SW 1271 (cell line): ENCODE data around the gene TEN1.
"Not testable (repeated sequence)": the region's sequence is repeated elsewhere in the genome, so short reads cannot be mapped to it uniquely, and the experiment has no call there.

ENCODE experiments used
- DNase-seq, 2 experiments: peaks; one replicate each; lab custom pipeline; 2025; lab: John Stamatoyannopoulos, UW

TEN1 gene, protein sequence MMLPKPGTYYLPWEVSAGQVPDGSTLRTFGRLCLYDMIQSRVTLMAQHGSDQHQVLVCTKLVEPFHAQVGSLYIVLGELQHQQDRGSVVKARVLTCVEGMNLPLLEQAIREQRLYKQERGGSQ

GRCh38 chr17:75978938-75979704 is at the start of gene TEN1, which contains the start of gene ACOX1:
Gene TEN1 (plus strand): TSS chr17:75979240. CDS start chr17:75986193, 6,953 bp downstream.
Gene ACOX1 (minus strand): TSS chr17:75979166. CDS start chr17:75979073, 93 bp downstream.
- DNase-seq: peak; percentile 94 to 95

DNA sequence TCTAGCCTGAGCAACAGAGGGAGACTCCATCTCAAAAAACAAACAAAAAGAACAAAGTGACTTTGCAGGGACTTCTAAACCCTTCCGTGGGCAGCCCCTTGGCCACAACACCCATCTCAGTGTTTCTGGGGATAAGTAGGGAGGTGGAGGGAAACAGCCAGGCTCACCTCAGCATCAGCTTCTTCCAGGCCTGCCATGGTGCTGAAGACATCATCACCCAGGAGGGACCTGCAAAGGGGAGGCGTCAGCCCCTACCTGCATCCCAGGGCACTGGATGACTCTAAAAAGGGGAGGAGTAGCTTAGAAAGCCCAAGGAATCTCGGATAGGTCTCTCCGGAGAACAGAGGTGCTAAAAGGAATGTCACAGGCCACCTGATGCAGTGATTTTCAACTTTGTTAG is 48.0 kb upstream of the TEN1 start:
- DNase-seq: no peak

- DNase-seq: no peak
These were observed 46.2 kb upstream of the TEN1 start for GRCh38 chr17:75932852-75933251.

DNA sequence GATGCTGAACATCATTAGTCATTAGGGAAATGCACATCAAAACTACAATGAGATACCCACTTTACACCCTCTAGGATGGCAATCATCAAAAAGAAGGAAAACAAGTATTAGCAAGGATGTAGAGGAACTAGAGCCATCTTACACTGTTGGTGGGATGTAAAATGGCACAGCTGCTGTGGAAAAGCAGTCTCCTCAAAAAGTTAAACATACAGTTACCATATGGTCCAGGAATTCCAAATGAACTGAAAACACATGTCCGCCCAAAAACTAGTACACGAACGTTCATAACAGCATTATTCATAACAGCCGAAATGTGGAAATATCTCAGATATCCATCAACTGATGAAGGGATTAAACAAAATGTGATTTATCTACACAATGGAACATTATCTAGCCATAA is 45.2 kb upstream of the TEN1 start:
- DNase-seq: no peak

GRCh38 chr17:75937652-75938051 is 41.4 kb upstream of the TEN1 start:
- no peak for DNase-seq

DNA sequence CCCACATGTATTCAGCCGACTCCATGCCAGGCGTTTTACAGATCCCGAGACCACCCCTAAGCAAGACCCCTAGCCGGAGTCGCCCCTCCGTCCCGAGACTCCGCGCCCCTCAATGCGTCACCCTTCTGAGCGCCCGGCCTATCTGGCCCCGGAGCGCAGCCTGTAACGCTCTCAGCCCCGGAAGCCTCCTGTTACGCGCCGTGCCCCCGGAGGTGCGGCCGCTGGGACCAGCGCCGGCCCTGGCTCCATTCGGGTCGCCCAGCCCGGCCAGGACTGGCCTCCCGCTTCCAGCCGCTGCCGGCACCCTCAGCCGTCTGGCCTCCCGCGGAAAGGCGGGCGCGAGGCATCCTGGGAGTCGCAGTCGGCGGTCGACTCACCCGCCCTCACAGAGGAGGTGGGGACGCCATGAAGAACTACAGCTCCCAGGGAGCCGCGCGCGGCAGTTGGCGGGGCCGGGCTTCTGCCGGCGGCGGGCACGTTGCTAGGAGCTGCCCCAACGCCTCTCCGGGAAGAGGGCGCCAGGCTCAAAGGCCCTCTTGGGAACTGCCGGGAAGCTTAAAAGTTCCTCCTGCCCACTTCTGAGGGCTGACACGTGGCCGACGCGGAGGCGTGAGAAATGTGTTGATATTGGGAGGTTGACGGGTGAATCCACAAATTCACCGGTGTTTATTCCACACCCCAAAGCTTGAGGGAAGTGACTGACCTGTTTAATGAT is 38.2 kb upstream of the TEN1 start, which contains the start of gene FBF1:
Gene FBF1, minus strand, starts transcription at position 316 of the 715 bp plus-strand sequence. CDS start 2,893 bp downstream, outside the sequence.
- DNase-seq: peak; percentile 79 to 92

DNA sequence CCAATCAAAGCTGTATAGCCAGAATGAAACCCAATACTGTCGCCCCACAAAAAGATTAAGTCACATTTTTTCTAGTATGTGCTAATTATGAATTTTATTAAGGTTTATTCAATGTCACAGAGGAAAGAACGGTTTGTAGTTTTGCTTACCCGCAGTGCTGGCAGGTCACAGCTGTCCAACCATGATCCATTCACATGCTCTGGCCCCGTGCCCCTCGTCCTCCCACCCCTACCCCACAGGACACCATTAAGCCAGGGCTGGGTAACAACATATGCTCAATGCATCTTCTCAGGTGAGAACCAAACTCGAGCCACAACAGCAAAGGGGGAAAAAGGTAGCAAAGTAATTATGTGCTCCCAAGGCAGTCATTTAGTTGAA is 37.6 kb upstream of the TEN1 start:
- DNase-seq: no peak

GRCh38 chr17:75942473-75942872 is 36.6 kb upstream of the TEN1 start:
- no peak for DNase-seq

- no peak for DNase-seq
These were observed 35.5 kb upstream of the TEN1 start for GRCh38 chr17:75943491-75943890.

- no peak for DNase-seq
These were observed 33.8 kb upstream of the TEN1 start for GRCh38 chr17:75945211-75945610.

DNA sequence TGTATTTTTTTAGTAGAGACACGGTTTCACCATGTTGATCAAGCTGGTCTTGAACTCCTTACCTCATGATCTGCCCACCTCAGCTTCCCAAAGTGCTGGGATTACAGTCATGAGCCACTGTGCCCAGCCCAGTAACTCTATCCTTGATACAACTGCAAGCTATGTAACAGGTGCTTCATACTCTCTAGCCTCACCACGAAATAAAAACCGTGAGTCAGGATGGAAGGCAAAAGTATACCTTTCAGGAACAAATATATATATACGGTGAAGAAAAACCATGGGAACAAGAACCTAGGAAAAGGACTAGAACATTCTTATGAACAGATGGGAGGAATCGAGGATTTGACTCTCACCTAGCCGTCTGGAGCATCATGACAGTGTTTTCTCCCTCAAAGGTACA is 28.6 kb upstream of the TEN1 start:
- DNase-seq: no peak

GRCh38 chr17:75950855-75951554 is 28.0 kb upstream of the TEN1 start:
- no peak for DNase-seq

DNA sequence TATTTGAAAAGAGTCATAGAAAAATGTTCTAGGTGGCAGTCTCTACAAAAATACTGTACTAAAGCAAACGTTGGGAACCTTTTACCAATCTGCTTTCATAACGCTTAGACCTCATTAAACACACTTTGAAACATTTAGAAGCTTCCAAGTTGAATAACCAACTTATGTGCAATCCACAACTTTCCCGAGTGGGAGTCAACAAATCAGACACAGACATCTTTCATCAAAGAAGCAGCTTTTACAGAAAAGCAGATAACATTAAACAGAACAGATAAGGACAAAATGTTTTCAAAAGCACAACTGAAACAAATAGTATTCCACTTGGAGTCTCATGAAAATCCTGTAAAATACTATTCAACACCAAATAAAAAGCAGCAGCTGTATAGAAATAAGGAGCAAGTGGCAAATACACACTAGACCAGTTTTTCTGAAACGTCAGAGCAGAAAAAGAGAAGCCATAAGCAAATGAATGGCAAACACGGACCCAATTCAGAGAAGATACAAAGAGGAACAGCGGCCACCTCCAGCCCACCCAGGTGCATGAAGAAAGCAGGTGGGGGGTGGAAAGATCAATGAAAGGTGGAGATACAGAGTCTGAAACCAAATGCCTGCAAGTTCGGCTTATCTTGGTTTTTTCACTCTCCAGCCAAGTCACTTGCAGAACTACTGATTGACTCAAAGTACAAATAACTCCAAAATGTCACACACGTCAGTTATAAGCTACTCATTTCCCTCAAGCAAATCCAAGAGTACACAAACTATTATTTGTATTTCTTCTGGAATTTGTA is 19.8 kb upstream of the TEN1 start:
- no peak for DNase-seq

GRCh38 chr17:75959839-75960511 is 19.1 kb upstream of the TEN1 start:
- DNase-seq: no peak

GRCh38 chr17:75965468-75965867 is 13.6 kb upstream of the TEN1 start:
- no peak for DNase-seq

- not testable (repeated sequence) for DNase-seq
These were observed 10.0 kb upstream of the TEN1 start for GRCh38 chr17:75969044-75969443.

GRCh38 chr17:75970011-75970523 is 9.0 kb upstream of the TEN1 start:
- DNase-seq: no peak

DNA sequence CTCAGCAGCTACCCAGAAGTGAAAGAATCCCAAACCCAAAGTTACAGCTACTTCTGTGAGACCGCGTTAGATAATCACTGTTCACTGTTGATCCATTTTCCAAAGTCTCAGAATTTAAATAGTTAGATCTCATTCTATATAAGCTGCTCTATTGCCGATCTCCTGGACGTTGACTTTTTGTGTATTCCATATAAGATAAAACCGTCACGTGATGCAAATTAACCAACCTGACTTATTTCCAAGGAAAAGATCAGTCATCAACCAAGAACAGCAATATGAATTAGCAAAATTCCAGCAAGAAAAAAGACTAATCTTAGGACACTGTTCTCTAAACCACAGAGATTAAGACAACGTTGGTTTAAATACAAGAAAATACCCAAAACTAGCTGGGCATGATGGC is 8.4 kb upstream of the TEN1 start:
- no peak for DNase-seq

DNA sequence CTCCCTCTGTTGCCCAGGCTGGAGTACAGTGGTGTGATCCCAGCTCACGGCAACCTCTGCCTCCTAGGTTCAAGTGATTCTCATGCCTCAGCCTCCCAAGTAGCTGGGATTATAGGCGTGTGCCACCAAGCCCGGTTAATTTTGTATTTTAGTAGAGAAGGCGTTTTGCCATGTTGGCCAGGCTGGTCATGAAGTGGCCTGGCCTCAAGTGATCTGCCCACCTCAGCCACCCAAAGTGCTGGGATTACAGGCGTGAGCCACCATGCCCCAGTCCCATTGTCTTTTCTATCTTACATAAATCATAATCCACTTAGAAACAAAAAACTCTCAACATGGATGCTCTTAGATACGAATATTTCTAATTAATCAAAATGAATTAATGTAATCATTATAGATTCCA is 3.9 kb upstream of the TEN1 start:
- not testable (repeated sequence) for DNase-seq

DNA sequence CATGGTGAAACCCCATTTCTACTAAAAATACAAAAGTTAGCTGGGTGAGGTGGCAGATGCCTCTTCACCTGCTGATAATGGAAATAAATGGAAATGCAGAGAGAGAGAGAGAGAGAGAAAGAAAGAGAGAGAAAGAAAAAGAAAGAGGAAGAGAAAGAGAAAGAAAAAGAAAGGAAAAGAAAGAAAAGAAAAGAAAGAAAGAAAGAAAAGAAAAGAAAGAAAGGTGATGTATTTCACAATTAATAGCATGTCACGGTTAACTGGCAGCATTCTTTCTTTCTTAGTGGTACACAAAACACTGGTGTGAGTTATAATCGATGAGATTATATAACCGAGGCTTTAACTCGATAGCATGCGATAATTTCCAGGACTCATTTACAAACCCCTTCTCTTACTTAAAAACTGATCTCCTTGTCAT is 3.3 kb upstream of the TEN1 start:
- DNase-seq: no peak
